Erythroblast (primary cell): Measurements from ENCODE around the gene MORC2.

Experiments used
- GATA1 ChIP-seq: IDR thresholded peaks from 2 replicates; pipeline ENCODE4 v1.6.1; 2011; ENCODE audit warnings: low read depth, mild to moderate bottlenecking, control low read depth, low read length, moderate library complexity
- POLR2A ChIP-seq: IDR thresholded peaks from 2 replicates; pipeline ENCODE4 v1.6.1; 2011; ENCODE audit warnings: mild to moderate bottlenecking, low read length

GRCh38 chr22:30947173-30947815 is 21.3 kb downstream of the MORC2 start:
- TF ChIP-seq POLR2A: no peak
- TF ChIP-seq GATA1: no peak
